Lung microvascular endothelial cell (primary cell): ENCODE results near the gene EFTUD2. TPM values are rescaled to one million over a fixed set of nuclear protein-coding genes. Genes with fewer than 3 reads are reported as not detected.
"Not testable (repeated sequence)": the region's sequence is repeated elsewhere in the genome, so short reads cannot be mapped to it uniquely, and the experiment has no call there.

Experiments used
- DNase-seq, 2 donors: peaks; one replicate each; pipeline versions ENCODE4 v3.0.0 to v3.0.0-alpha.2; 2010; ENCODE audit warnings: low read depth in 2 of 2
- total RNA-seq: library from RNA; depleted of rRNA; stranded (reverse); fragments of >200 nt; gene quantifications from 2 replicates; pipeline ENCODE4 v1.2.1, GENCODE V29; 2014

The EFTUD2 gene
- total RNA-seq, 1 donor from 2014 or later, result 116 TPM

DNA sequence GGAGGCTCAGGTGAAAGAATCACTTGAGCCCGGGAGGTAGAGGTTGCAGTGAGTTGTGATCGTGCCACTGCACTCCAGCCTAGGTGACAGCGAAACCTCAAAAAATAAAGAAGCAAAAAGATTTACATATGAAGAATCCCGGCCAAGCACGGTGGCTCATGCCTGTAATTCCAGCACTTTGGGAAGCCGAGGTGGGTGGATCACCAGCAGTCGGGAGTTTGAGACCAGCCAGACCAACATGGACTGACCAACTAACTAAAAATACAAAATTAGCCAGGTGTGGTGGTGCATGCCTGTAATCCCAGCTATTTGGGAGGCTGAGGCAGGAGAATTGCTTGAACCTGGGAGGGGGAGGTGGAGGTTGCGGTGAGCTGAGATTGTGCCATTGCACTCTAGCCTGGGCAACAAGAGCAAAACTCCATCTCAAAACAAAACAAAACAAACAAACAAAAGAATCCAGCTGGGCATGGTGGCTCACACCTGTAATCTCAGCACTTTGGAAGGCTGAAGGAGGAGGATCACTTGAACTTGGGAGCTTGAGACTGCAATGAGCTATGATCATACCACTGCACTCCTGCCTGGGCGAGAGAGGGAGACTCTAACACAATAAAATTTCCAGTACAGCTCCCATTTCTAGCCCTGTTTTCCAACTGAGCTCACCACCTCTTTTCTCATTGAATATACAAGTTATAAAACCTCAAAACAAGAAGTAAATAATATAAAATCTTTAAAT lies 90.4 kb downstream of the EFTUD2 start:
- not testable (repeated sequence) for DNase-seq

- no peak for DNase-seq
Observed at GRCh38 chr17:44808156-44808555, 91.1 kb downstream of the EFTUD2 start.

- no peak for DNase-seq
Observed at GRCh38 chr17:44807817-44808155, 91.5 kb downstream of the EFTUD2 start.

GRCh38 chr17:44807093-44807816 lies 92.0 kb downstream of the EFTUD2 start:
- DNase-seq, result no peak

DNA sequence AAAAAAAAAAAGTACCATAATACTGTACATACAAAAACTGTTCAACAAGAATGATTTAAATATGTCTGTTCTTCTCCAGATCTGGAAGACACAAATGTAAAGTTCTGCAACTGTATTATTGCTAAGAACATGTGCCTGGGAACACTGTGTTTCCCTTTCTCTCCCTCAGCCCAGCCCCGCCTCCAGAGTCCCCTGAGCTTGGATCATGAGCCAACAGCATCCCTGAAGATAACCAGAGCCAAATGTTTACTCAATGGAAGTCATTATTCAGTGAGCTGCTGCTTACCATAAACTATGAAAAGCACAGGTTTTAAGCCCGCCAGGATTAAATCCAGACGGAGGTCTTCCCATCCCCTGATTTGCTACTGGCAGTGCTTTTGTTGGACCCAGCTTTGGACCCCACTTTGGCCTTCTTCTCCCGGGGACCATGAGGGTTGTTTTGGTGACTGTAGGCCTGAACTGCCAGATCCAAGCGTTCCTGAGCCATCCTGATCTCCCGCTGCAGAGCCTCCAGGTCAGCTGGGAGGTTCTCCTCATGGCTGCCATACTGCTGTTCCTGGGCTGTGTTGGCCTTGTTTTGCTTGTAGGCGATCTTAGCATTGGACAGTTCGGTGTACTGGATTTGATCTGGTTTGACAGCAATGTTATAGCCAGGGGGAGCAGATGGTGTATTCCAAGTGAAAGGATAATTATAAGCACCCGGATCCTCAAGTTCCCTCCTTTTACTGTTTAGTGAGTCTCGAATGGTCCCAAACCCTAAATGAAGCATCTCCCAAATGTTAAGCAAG lies 94.7 kb downstream of the EFTUD2 start:
- no peak for DNase-seq

GRCh38 chr17:44801880-44802279 lies 97.4 kb downstream of the EFTUD2 start:
- no peak for DNase-seq

Other genes with a start within 250 kb of the EFTUD2 start
- not detected in 2 replicates for gene MEIOC, start 243.0 kb downstream of the EFTUD2 start, total RNA-seq
- 24.0 and 25.6 TPM in 2 replicates for gene CCDC43, start 209.7 kb downstream of the EFTUD2 start, total RNA-seq
- gene DBF4B, start 190.8 kb downstream of the EFTUD2 start, total RNA-seq, result 1.6 and 2.2 TPM in 2 replicates
- under 0.01 TPM in 2 replicates for gene ADAM11, start 140.5 kb downstream of the EFTUD2 start, total RNA-seq
- 3.9 and 5.2 TPM in 2 replicates for gene GJC1, start 69.2 kb downstream of the EFTUD2 start, total RNA-seq
- gene HIGD1B, start 51.6 kb downstream of the EFTUD2 start, total RNA-seq, result not detected in 2 replicates
- gene GFAP, start 16.1 kb upstream of the EFTUD2 start, total RNA-seq, result not detected in 2 replicates
- 0.60 and 1.3 TPM in 2 replicates for gene KIF18B, start 48.3 kb upstream of the EFTUD2 start, total RNA-seq
- gene C1QL1, start 68.9 kb upstream of the EFTUD2 start, total RNA-seq, result under 0.01 TPM in 1 of 2 replicates, not detected in the other
- 15.5 and 22.4 TPM in 2 replicates for gene DCAKD, start 152.2 kb upstream of the EFTUD2 start, total RNA-seq
- gene NMT1, start 161.9 kb upstream of the EFTUD2 start, total RNA-seq, result 42.5 and 61.3 TPM in 2 replicates
- 10.9 and 12.3 TPM in 2 replicates for gene PLCD3, start 233.1 kb upstream of the EFTUD2 start, total RNA-seq
- 3.2 and 3.3 TPM in 2 replicates for gene ACBD4, start 236.2 kb upstream of the EFTUD2 start, total RNA-seq
- gene HEXIM1, start 249.0 kb upstream of the EFTUD2 start, total RNA-seq, result 4.8 and 7.1 TPM in 2 replicates